SK-N-MC (cell line): ENCODE data around the gene DTNA.

ENCODE experiments used
- EZH2 ChIP-seq: fragments of 200-600 bp; sonication (generic); IDR thresholded peaks from one replicate; pipeline ENCODE4 v1.6.1; 2017; ENCODE audit warnings: antibody characterized with exemption
- POLR2AphosphoS5 ChIP-seq: IDR thresholded peaks from 2 replicates; pipeline ENCODE4 v1.6.1; 2012; ENCODE audit warnings: mild to moderate bottlenecking, low read depth, low read length, borderline replicate concordance

DNA sequence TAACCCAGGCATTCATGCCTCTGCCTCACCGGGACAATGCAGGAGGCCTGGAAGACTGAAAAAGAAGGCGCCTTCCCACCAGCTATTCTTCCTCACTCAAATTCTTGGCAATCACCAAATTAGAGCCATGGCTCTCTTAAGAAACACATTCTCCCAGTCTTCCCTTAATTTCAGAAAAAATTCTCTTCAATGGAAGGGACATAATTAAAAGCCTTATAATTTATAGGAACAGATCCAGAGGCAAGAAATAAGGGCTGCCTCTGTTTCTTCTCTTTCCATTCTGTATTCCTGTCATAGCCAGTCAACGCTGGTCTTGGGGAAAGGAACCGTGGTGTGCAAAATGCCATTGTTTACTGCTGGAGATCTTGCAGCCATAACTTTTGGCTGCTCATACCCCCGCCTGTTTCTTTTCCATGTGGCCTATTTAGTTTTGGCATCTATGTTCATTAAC, 32.8 kb downstream of the DTNA start:
- TF ChIP-seq POLR2AphosphoS5 = no peak
- no peak for TF ChIP-seq EZH2
